H1 (cell line): ENCODE data around the gene SPEM1. TPM values are rescaled to one million over a fixed set of nuclear protein-coding genes. Genes with fewer than 3 reads are reported as not detected.

ENCODE experiments used
- CEBPB ChIP-seq: IDR thresholded peaks from 2 replicates; pipeline ENCODE4 v1.6.1; 2012; ENCODE audit warnings: low read depth, low read length
- KDM1A ChIP-seq: fragments of 200-600, 300-600 bp; sonication (generic); IDR thresholded peaks from 2 replicates; pipeline ENCODE4 v1.7.1; 2016; ENCODE audit warnings: mild to moderate bottlenecking, low read length, borderline replicate concordance
- NRF1 ChIP-seq: IDR thresholded peaks from 2 replicates; pipeline ENCODE4 v1.6.1; 2011; ENCODE audit warnings: mild to moderate bottlenecking, low read depth, low read length, improper control_type of control experiment
- POU5F1 ChIP-seq: IDR thresholded peaks from 2 replicates; pipeline ENCODE4 v1.6.1; 2011; ENCODE audit warnings: low read depth, mild to moderate bottlenecking, low read length, moderate library complexity
- RFX5 ChIP-seq: IDR thresholded peaks from 2 replicates; pipeline ENCODE4 v1.6.1; 2011; ENCODE audit warnings: low read depth, low read length, improper control_type of control experiment, borderline replicate concordance
- SP1 ChIP-seq: IDR thresholded peaks from 2 replicates; pipeline ENCODE4 v1.6.1; 2011; ENCODE audit warnings: low read depth, low read length
- polyA plus RNA-seq, 7 experiments: library from polyadenylated mRNA; depleted of rRNA in 3 of 7; stranded (reverse) in 5 of 7; unstranded in 2 of 7; fragments of >200 nt in 5 of 7; fragments of 200-250 nt in 2 of 7; gene quantifications; 1 replicate in 5 of 7; 2 replicates in 1 of 7; 4 replicates in 1 of 7; pipeline versions ENCODE4 v1.2.1 to v1.2.3, GENCODE V29; 2011 to 2013; ENCODE audit warnings: missing spikeins in 2 of 7, mixed read lengths in 2 of 7
- total RNA-seq: library from RNA; stranded (reverse); fragmentation: NEBNext Ultra II Directional; extraction: Animal tissue kit (Norgen Biotek cat#: 25700); gene quantifications from 2 replicates; pipeline ENCODE4 v1.2.1, GENCODE V29; 2021

Gene SPEM1
- total and polyA plus RNA-seq, 2 of the 8 experiments (the other 6 are each of a cell fraction or from before 2014, with no cell fraction given): not detected

- TF ChIP-seq POU5F1 (no peak), SP1 (no peak), NRF1 (no peak), RFX5 (no peak), CEBPB (no peak), KDM1A (no peak)
Measured at GRCh38 chr17:7444682-7445618, 24.8 kb downstream of the SPEM1 start, which contains the start of gene CHRNB1 (continued).
